Prostate gland (tissue), 2 donors: ENCODE data around the gene GAB1.

Experiments used
- POLR2A ChIP-seq: fragments of 450-650 bp; IDR thresholded peaks from one replicate; pipeline ENCODE4 v1.6.1; 2016; ENCODE audit warnings: antibody characterized with exemption, mild to moderate bottlenecking
- TF ChIP-seq, protein P1 (sequence below), 4 experiments: fragments of 200-600 bp in 2 of 4; fragments of 450-650 bp in 2 of 4; sonication (generic) in 2 of 4; IDR thresholded peaks; 1 replicate in 3 of 4; 2 replicates in 1 of 4; pipeline ENCODE4 v1.5.1; 2016 to 2019; ENCODE audit warnings: antibody characterized with exemption in 4 of 4, mild to moderate bottlenecking in 2 of 4, moderate library complexity in 2 of 4

DNA sequence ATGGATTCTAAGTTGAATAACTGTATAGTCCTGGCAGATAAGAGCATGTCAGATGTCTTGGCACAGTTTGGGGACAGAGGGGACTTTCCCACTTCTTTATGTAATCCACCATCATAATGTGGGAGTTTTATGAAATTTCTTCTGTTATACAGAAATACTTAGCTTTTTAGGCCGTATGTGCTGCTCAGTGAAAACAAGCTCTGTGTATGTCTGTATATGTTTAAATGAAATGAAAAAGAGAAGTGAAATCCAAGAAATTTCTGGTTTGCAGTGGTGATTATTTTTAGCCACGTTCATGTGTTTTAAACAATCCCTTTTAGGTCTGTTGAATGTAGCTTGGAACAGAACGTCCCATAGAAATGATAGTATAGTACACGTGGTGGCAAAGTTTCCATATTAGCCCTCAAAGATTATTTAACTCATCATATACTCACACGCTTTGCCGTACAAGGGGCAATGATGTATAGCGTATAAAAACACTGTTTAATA is 41.0 kb downstream of the GAB1 start:
- TF ChIP-seq POLR2A = no peak
- TF ChIP-seq, protein P1, sequence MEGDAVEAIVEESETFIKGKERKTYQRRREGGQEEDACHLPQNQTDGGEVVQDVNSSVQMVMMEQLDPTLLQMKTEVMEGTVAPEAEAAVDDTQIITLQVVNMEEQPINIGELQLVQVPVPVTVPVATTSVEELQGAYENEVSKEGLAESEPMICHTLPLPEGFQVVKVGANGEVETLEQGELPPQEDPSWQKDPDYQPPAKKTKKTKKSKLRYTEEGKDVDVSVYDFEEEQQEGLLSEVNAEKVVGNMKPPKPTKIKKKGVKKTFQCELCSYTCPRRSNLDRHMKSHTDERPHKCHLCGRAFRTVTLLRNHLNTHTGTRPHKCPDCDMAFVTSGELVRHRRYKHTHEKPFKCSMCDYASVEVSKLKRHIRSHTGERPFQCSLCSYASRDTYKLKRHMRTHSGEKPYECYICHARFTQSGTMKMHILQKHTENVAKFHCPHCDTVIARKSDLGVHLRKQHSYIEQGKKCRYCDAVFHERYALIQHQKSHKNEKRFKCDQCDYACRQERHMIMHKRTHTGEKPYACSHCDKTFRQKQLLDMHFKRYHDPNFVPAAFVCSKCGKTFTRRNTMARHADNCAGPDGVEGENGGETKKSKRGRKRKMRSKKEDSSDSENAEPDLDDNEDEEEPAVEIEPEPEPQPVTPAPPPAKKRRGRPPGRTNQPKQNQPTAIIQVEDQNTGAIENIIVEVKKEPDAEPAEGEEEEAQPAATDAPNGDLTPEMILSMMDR (IDR thresholded peaks at IDR 0.05) = no peak
